Measurements from ENCODE around the gene SPNS1.
A peak's percentile ranks its signal among the peaks of the same experiment; 100 is the strongest.

- peak; percentile 3 for TF ChIP-seq CTCF (IDR thresholded peaks at IDR 0.05; ENCODE audit: insufficient read depth, low read length)
- TF ChIP-seq POLR2AphosphoS5 (IDR thresholded peaks at IDR 0.05; ENCODE audit: low read depth): no peak
- TF ChIP-seq REST (IDR thresholded peaks at IDR 0.05; ENCODE audit: insufficient replicate concordance, low read depth): no peak
- 0 out of 2 replicates have a peak, but pooled peaks have one; percentile 2 for TF ChIP-seq SPI1 (IDR thresholded peaks at IDR 0.05; ENCODE audit: borderline replicate concordance, low read depth)
Measured at GRCh38 chr16:28977703-28978662, 3.4 kb downstream of the SPNS1 start.
